H1 (cell line): ENCODE results near the gene GGCX. TPM values are rescaled to one million over a fixed set of nuclear protein-coding genes. Genes with fewer than 3 reads are reported as not detected.
A peak's percentile ranks its signal among the peaks of the same experiment; 100 is the strongest.

ENCODE experiments used
- CTCF ChIA-PET: fragments of 300-600 bp; sonication (Branson Sonifier 250); formaldehyde crosslinking; loops from one replicate; lab custom pipeline; 2021; ENCODE audit not compliant: partially characterized antibody; lab: Charles Lee
- POLR2A ChIA-PET: fragments of 300-600 bp; sonication (Branson Sonifier 250); formaldehyde crosslinking; loops from one replicate; lab custom pipeline; 2021; ENCODE audit warnings: inconsistent platforms; ENCODE audit not compliant: partially characterized antibody; lab: Charles Lee
- DNase-seq, 2 experiments: peaks; one replicate each; pipeline versions ENCODE4 v3.0.0 to v3.0.0-alpha.2; 2010 to 2022; ENCODE audit warnings: low spot score in 2 of 2, low read depth in 1 of 2, mixed read lengths in 1 of 2
- FAIRE-seq: peaks from 2 replicates; lab custom pipeline; 2011; peaks lifted over from hg19 to GRCh38; lab: Jason Lieb, UNC
- H2AFZ ChIP-seq: 2 replicates; pipeline ENCODE4 v1.8.1; 2012; ENCODE audit warnings: low read length, inconsistent platforms
- H2AK5ac ChIP-seq: 2 replicates; pipeline ENCODE4 v1.6.1; 2013; ENCODE audit warnings: low read depth, low read length
- H2BK120ac ChIP-seq: replicated peaks from 2 replicates; pipeline ENCODE3; 2013; ENCODE audit warnings: low read depth, low read length, inconsistent platforms
- H2BK12ac ChIP-seq: 2 replicates; pipeline ENCODE4 v1.6.1; 2013; ENCODE audit warnings: low read depth, low read length
- H2BK15ac ChIP-seq: 2 replicates; pipeline ENCODE4 v1.6.1; 2013; ENCODE audit warnings: low read length
- H2BK20ac ChIP-seq: 2 replicates; pipeline ENCODE4 v1.6.1; 2013; ENCODE audit warnings: low read length
- H2BK5ac ChIP-seq: 2 replicates; pipeline ENCODE4 v1.6.1; 2013; ENCODE audit warnings: low read depth, low read length
- H3K14ac ChIP-seq: 2 replicates; pipeline ENCODE4 v1.6.1; 2013; ENCODE audit warnings: inconsistent platforms; ENCODE audit not compliant: insufficient read length
- H3K18ac ChIP-seq: 2 replicates; pipeline ENCODE4 v1.6.1; 2013; ENCODE audit warnings: low read length; ENCODE audit errors: extremely low read depth
- H3K23ac ChIP-seq: 2 replicates; pipeline ENCODE4 v1.6.1; 2013; ENCODE audit warnings: inconsistent platforms; ENCODE audit not compliant: insufficient read length
- H3K23me2 ChIP-seq: 2 replicates; pipeline ENCODE4 v1.6.1; 2013; ENCODE audit warnings: low read depth, low read length
- H3K27ac ChIP-seq: 2 replicates; pipeline ENCODE4 v1.6.1; 2011; ENCODE audit warnings: low read depth, low read length, inconsistent platforms
- H3K27me3 ChIP-seq, 4 experiments: replicated peaks in 1 of 4; 1 replicate in 1 of 4; 2 replicates in 3 of 4; pipeline versions ENCODE4 v1.6.1 to v1.8.1; 2011 to 2013; ENCODE audit warnings: low read length in 3 of 4, mild to moderate bottlenecking in 3 of 4, inconsistent platforms in 2 of 4, mixed read lengths in 2 of 4, moderate library complexity in 1 of 4; ENCODE audit not compliant: control insufficient read depth in 3 of 4, insufficient read depth in 3 of 4; ENCODE audit errors: extremely low read depth in 1 of 4
- H3K36me3 ChIP-seq, 4 experiments: 2 replicates each; pipeline versions ENCODE4 v1.6.1 to v1.8.1; 2011 to 2013; ENCODE audit warnings: mild to moderate bottlenecking in 4 of 4, low read length in 3 of 4, moderate library complexity in 2 of 4, control low read depth in 1 of 4, inconsistent platforms in 1 of 4; ENCODE audit not compliant: insufficient read depth in 4 of 4, control insufficient read depth in 2 of 4
- H3K4ac ChIP-seq: replicated peaks from 2 replicates; pipeline ENCODE3; 2013; ENCODE audit warnings: low read length, low read depth, mixed read lengths, inconsistent platforms; ENCODE audit not compliant: insufficient read length
- H3K4me1 ChIP-seq, 4 experiments: replicated peaks in 1 of 4; 1 replicate in 1 of 4; 2 replicates in 3 of 4; pipeline versions ENCODE4 v1.6.1 to v1.8.1; 2011 to 2013; ENCODE audit warnings: low read length in 3 of 4, inconsistent platforms in 2 of 4, mixed read lengths in 1 of 4; ENCODE audit not compliant: insufficient read depth in 4 of 4, control insufficient read depth in 3 of 4
- H3K4me2 ChIP-seq, 2 experiments: 2 replicates each; pipeline versions ENCODE4 v1.6.1 to v1.8.1; 2011 to 2013; ENCODE audit warnings: low read depth in 2 of 2, low read length in 2 of 2, control low read depth in 1 of 2, inconsistent platforms in 1 of 2, mild to moderate bottlenecking in 1 of 2; ENCODE audit not compliant: insufficient read depth in 1 of 2
- H3K4me3 ChIP-seq, 4 experiments: fragments of 200-600, 300-600 bp in 1 of 4; sonication (generic), shearing (Covaris generic), sonication (Bioruptor Twin) in 1 of 4; 2 replicates each; pipeline versions ENCODE4 v1.5.1 to v1.8.1; 2011 to 2016; ENCODE audit warnings: low read length in 4 of 4, low read depth in 3 of 4, control low read depth in 2 of 4, inconsistent platforms in 2 of 4, mild to moderate bottlenecking in 2 of 4, mixed read lengths in 1 of 4, moderate library complexity in 1 of 4; ENCODE audit not compliant: insufficient read depth in 2 of 4; ENCODE audit errors: extremely low read depth in 1 of 4
- H3K56ac ChIP-seq: replicated peaks from 2 replicates; pipeline ENCODE3; 2013; ENCODE audit warnings: low read depth, mild to moderate bottlenecking, mixed read lengths, low read length, inconsistent platforms; ENCODE audit not compliant: insufficient read length
- H3K79me1 ChIP-seq: 2 replicates; pipeline ENCODE4 v1.6.1; 2013; ENCODE audit warnings: low read depth, low read length, control low read depth
- H3K79me2 ChIP-seq, 2 experiments: 2 replicates each; pipeline versions ENCODE4 v1.6.1 to v1.8.1; 2012 to 2013; ENCODE audit warnings: low read length in 2 of 2, mild to moderate bottlenecking in 2 of 2, inconsistent platforms in 1 of 2; ENCODE audit not compliant: insufficient read depth in 2 of 2, control insufficient read depth in 1 of 2
- H3K9ac ChIP-seq, 4 experiments: replicated peaks in 1 of 4; 1 replicate in 1 of 4; 2 replicates in 3 of 4; pipeline versions ENCODE4 v1.6.1 to v1.8.1; 2011 to 2013; ENCODE audit warnings: low read depth in 3 of 4, low read length in 3 of 4, control low read depth in 2 of 4, mild to moderate bottlenecking in 2 of 4, moderate library complexity in 2 of 4, inconsistent platforms in 1 of 4; ENCODE audit errors: extremely low read depth in 1 of 4
- H3K9me3 ChIP-seq, 2 experiments: 2 replicates each; pipeline versions ENCODE4 v1.6.1 to v1.8.1; 2012 to 2013; ENCODE audit warnings: mild to moderate bottlenecking in 2 of 2, moderate library complexity in 2 of 2, control low read depth in 1 of 2, inconsistent platforms in 1 of 2, low read depth in 1 of 2, low read length in 1 of 2, mixed read lengths in 1 of 2; ENCODE audit not compliant: insufficient read depth in 2 of 2
- H4K20me1 ChIP-seq, 2 experiments: replicated peaks in 1 of 2; 2 replicates each; pipeline versions ENCODE3 to v1.8.1; 2011 to 2013; ENCODE audit warnings: inconsistent platforms in 2 of 2, low read length in 2 of 2, mild to moderate bottlenecking in 1 of 2; ENCODE audit not compliant: insufficient read depth in 2 of 2, control insufficient read depth in 1 of 2
- H4K5ac ChIP-seq: 2 replicates; pipeline ENCODE4 v1.6.1; 2013; ENCODE audit warnings: low read length, low read depth, mixed read lengths, inconsistent platforms; ENCODE audit not compliant: insufficient read length
- H4K8ac ChIP-seq: 2 replicates; pipeline ENCODE4 v1.8.0; 2013; ENCODE audit warnings: mild to moderate bottlenecking, moderate library complexity, low read length, inconsistent platforms; ENCODE audit not compliant: insufficient read depth; ENCODE audit errors: extremely low read depth
- H4K91ac ChIP-seq: replicated peaks from 2 replicates; pipeline ENCODE3; 2013; ENCODE audit warnings: low read length, mixed read lengths, inconsistent platforms; ENCODE audit not compliant: insufficient read length
- ASH2L ChIP-seq: fragments of 200-600, 300-600 bp; sonication (generic); IDR thresholded peaks from one replicate; pipeline ENCODE4 v1.7.1; 2017; ENCODE audit warnings: low read length
- ATF3 ChIP-seq: IDR thresholded peaks from 2 replicates; pipeline ENCODE4 v1.6.1; 2011; ENCODE audit warnings: low read depth, mild to moderate bottlenecking, low read length; ENCODE audit not compliant: insufficient read depth
- BACH1 ChIP-seq: IDR thresholded peaks from 2 replicates; pipeline ENCODE4 v1.6.1; 2012; ENCODE audit warnings: low read length, improper control_type of control experiment
- BRCA1 ChIP-seq: IDR thresholded peaks from 2 replicates; pipeline ENCODE4 v1.6.1; 2012; ENCODE audit warnings: low read depth, low read length, improper control_type of control experiment
- CBX5 ChIP-seq: fragments of 300-800, 300-1000 bp; sonication (generic); IDR thresholded peaks from 2 replicates; pipeline ENCODE4 v1.7.1; 2016; ENCODE audit warnings: antibody characterized with exemption, low read length, low read depth
- CBX8 ChIP-seq: fragments of 300-800, 300-1000 bp; sonication (generic); IDR thresholded peaks from 2 replicates; pipeline ENCODE4 v1.7.1; 2016; ENCODE audit warnings: low read depth, low read length, borderline replicate concordance
- GTF2F1 ChIP-seq: IDR thresholded peaks from 2 replicates; pipeline ENCODE4 v1.6.1; 2012; ENCODE audit warnings: low read depth, low read length, improper control_type of control experiment, borderline replicate concordance
- JUN ChIP-seq: IDR thresholded peaks from 2 replicates; pipeline ENCODE4 v1.6.1; 2011; ENCODE audit warnings: low read depth, mild to moderate bottlenecking, improper control_type of control experiment, low read length
- POLR2A ChIP-seq, 2 experiments: IDR thresholded peaks; 1 replicate in 1 of 2; 2 replicates in 1 of 2; pipeline ENCODE4 v1.6.1; 2011; ENCODE audit warnings: low read depth in 2 of 2, low read length in 2 of 2, mild to moderate bottlenecking in 2 of 2; ENCODE audit errors: control extremely low read depth in 1 of 2
- SAP30 ChIP-seq: fragments of 300-600 bp; sonication (generic); IDR thresholded peaks from 2 replicates; pipeline ENCODE4 v1.7.1; 2012; ENCODE audit warnings: low read length, moderate library complexity, mild to moderate bottlenecking, inconsistent platforms; ENCODE audit not compliant: insufficient read depth, insufficient replicate concordance
- SP2 ChIP-seq: IDR thresholded peaks from 2 replicates; pipeline ENCODE4 v1.6.1; 2012; ENCODE audit warnings: mild to moderate bottlenecking, low read length, inconsistent platforms
- WGBS, 2 experiments: shearing (Covaris generic) in 1 of 2; methylation state at CpG; one replicate each; pipeline versions ENCODE4 v1.1.6 to v1.1.7; 2013 to 2015; ENCODE audit warnings: low lambda C conversion rate in 2 of 2, mixed read lengths in 2 of 2, inconsistent platforms in 1 of 2, low coverage in 1 of 2, missing lambda C conversion rate in 1 of 2; ENCODE audit not compliant: insufficient replicate concordance in 2 of 2, insufficient coverage in 1 of 2, insufficient read length in 1 of 2; ENCODE audit errors: extremely low coverage in 1 of 2, missing lambda C conversion rate in 1 of 2; 5-methylcytosine and 5-hydroxymethylcytosine counted together
- polyA plus RNA-seq, 7 experiments: library from polyadenylated mRNA; depleted of rRNA in 3 of 7; stranded (reverse) in 5 of 7; unstranded in 2 of 7; fragments of >200 nt in 5 of 7; fragments of 200-250 nt in 2 of 7; gene quantifications; 1 replicate in 5 of 7; 2 replicates in 1 of 7; 4 replicates in 1 of 7; pipeline versions ENCODE4 v1.2.1 to v1.2.3, GENCODE V29; 2011 to 2013; ENCODE audit warnings: missing spikeins in 2 of 7, mixed read lengths in 2 of 7
- total RNA-seq: library from RNA; stranded (reverse); fragmentation: NEBNext Ultra II Directional; extraction: Animal tissue kit (Norgen Biotek cat#: 25700); gene quantifications from 2 replicates; pipeline ENCODE4 v1.2.1, GENCODE V29; 2021

The GGCX gene
- total and polyA plus RNA-seq, 2 of the 8 experiments (the other 6 are each of a cell fraction or from before 2014, with no cell fraction given) = 29.4 to 33.8 TPM

GRCh38 chr2:85595301-85596025, 34.2 kb upstream of the GGCX start, which contains the start of gene RNF181:
TSS of gene RNF181 (plus strand) at chr2:85595745. CDS start at chr2:85595764, 19 bp downstream.
- peak within 1 kb of the TSS; percentile 49 for H3K14ac ChIP-seq
- peaks cover 0 to under 1% (median 0%) of the 10 kb centered on the region in 4 experiments; a peak in 1 of 7 replicates for H3K27me3 ChIP-seq
- H3K23me2 ChIP-seq = peaks cover 13% of the 10 kb centered on the region
- peak within 1 kb of the TSS; percentile 98 for H3K4ac ChIP-seq
- peak; percentile 97 for FAIRE-seq
- peak within 1 kb of the TSS; percentile 83 for H3K27ac ChIP-seq
- H2BK15ac ChIP-seq = no peak within 1 kb of the TSS
- ChIA-PET CTCF (interaction anchor here (0.6 to 2.5 kb wide), 6 partner anchors 9 to 274 kb away, joined by 3 to 6 read pairs (median 4); no protein-coding TSS in a partner anchor), POLR2A (interaction anchor here (0.9 to 3.8 kb wide), 15 partner anchors 10 to 241 kb away, joined by 3 to 39 read pairs (median 7); partner anchors contain the start of genes C2orf68, ELMOD3, MAT2A and RETSAT)
- peaks cover 0 to 18% of the 10 kb centered on the region in 2 experiments; a peak in 3 of 4 replicates for H3K79me2 ChIP-seq
- peak within 1 kb of the TSS; percentile 96; the same call in 1 of the 2 replicates for H2AFZ ChIP-seq
- no peak within 1 kb of the TSS for H2AK5ac ChIP-seq
- H3K9ac ChIP-seq = peak within 1 kb of the TSS; percentile 63 to 94 (median 89)
- peak within 1 kb of the TSS; percentile 29 for H2BK120ac ChIP-seq
- peaks cover 4 to 21% (median 7%) of the 10 kb centered on the region in 4 experiments; a peak in 4 of 8 replicates for H3K36me3 ChIP-seq
- H2BK12ac ChIP-seq = no peak within 1 kb of the TSS
- no peak within 1 kb of the TSS for H3K23ac ChIP-seq
- H3K4me3 ChIP-seq = peak within 1 kb of the TSS; percentile 77 to 88 (median 84)
- peak within 1 kb of the TSS; percentile 97 for H3K56ac ChIP-seq
- peak within 1 kb of the TSS; percentile 60 for H2BK5ac ChIP-seq
- no peaks in the 10 kb centered on the region for H3K9me3 ChIP-seq
- peak within 1 kb of the TSS; percentile 78 to 98 for H3K4me2 ChIP-seq
- peak; percentile 85 to 91 for DNase-seq
- WGBS, 2 experiments = 1% methylated on average over 47 of the region's 47 CpGs; no CpG with 5 or more reads in 1 of the 2 experiments
- peaks cover 0 to 11% (median 3%) of the 10 kb centered on the region in 4 experiments; a peak in 4 of 7 replicates for H3K4me1 ChIP-seq
- H4K8ac ChIP-seq = peak within 1 kb of the TSS; percentile 93; the same call in 1 of the 2 replicates
- no peak within 1 kb of the TSS for H2BK20ac ChIP-seq
- peak within 1 kb of the TSS; percentile 70 for H4K5ac ChIP-seq
- H4K91ac ChIP-seq = peak within 1 kb of the TSS; percentile 68
- H3K79me1 ChIP-seq = peaks cover 2% of the 10 kb centered on the region; the same call in 1 of the 2 replicates
- H4K20me1 ChIP-seq = peaks cover 2 to 7% of the 10 kb centered on the region in 2 experiments
- H3K18ac ChIP-seq = peak within 1 kb of the TSS; percentile 85; the same call in 1 of the 2 replicates
- TF ChIP-seq ATF3 = no peak
- TF ChIP-seq SAP30 = peak; percentile 91
- peak; percentile 17; the same call in 1 of the 2 replicates for TF ChIP-seq SP2
- TF ChIP-seq CBX8 = no peak
- TF ChIP-seq BRCA1 = no peak
- no peak for TF ChIP-seq GTF2F1
- TF ChIP-seq CBX5 = no peak
- peak; percentile 78 to 84 for TF ChIP-seq POLR2A (IDR thresholded peaks at IDR 0.05; ENCODE audit: control extremely low read depth in 1 of 2, low read depth in 2 of 2, low read length in 2 of 2)
- TF ChIP-seq BACH1 = no peak
- peak; percentile 25 for TF ChIP-seq ASH2L
- no peak for TF ChIP-seq JUN
